Fibroblast of gingiva (primary cell): ENCODE results near the gene UGT1A9.

Experiments
- DNase-seq: peaks from one replicate; pipeline ENCODE4 v3.0.0-alpha.2; 2011; ENCODE audit warnings: low read depth

The UGT1A9 gene

GRCh38 chr2:233796254-233796653 lies 124.6 kb downstream of the UGT1A9 start:
- no peak for DNase-seq

GRCh38 chr2:233798335-233799086 lies 126.8 kb downstream of the UGT1A9 start:
- DNase-seq: no peak

- DNase-seq: no peak
Measured at GRCh38 chr2:233799087-233799665, 127.5 kb downstream of the UGT1A9 start.

GRCh38 chr2:233799716-233800115 lies 128.0 kb downstream of the UGT1A9 start:
- DNase-seq: no peak

- no peak for DNase-seq
Measured at GRCh38 chr2:233800208-233800607, 128.5 kb downstream of the UGT1A9 start.

GRCh38 chr2:233801357-233802131 lies 129.8 kb downstream of the UGT1A9 start:
- no peak for DNase-seq

GRCh38 chr2:233802132-233802815 lies 130.6 kb downstream of the UGT1A9 start:
- DNase-seq: no peak

- DNase-seq: no peak
Measured at GRCh38 chr2:233803292-233803911, 131.7 kb downstream of the UGT1A9 start.

- DNase-seq: no peak
Measured at GRCh38 chr2:233803994-233804393, 132.3 kb downstream of the UGT1A9 start.

GRCh38 chr2:233807215-233807865 lies 135.6 kb downstream of the UGT1A9 start:
- DNase-seq: no peak

- no peak for DNase-seq
Measured at GRCh38 chr2:233807966-233808935, 136.6 kb downstream of the UGT1A9 start.

- no peak for DNase-seq
Measured at GRCh38 chr2:233810385-233810784, 138.7 kb downstream of the UGT1A9 start.

GRCh38 chr2:233811087-233811486 lies 139.4 kb downstream of the UGT1A9 start:
- DNase-seq: no peak

GRCh38 chr2:233811732-233812131 lies 140.0 kb downstream of the UGT1A9 start:
- DNase-seq: no peak

- DNase-seq: no peak
Measured at GRCh38 chr2:233813236-233814055, 141.7 kb downstream of the UGT1A9 start.

GRCh38 chr2:233814056-233814835 lies 142.5 kb downstream of the UGT1A9 start:
- DNase-seq: no peak

- DNase-seq: no peak
Measured at GRCh38 chr2:233815861-233816260, 144.2 kb downstream of the UGT1A9 start.

- DNase-seq: no peak
Measured at GRCh38 chr2:233816334-233816733, 144.6 kb downstream of the UGT1A9 start.

GRCh38 chr2:233816771-233817170 lies 145.1 kb downstream of the UGT1A9 start:
- no peak for DNase-seq
